Fibroblast of lung (primary cell): ENCODE measurements around the gene NCKAP5. TPM values are rescaled to one million over a fixed set of nuclear protein-coding genes. Genes with fewer than 3 reads are reported as not detected.

Experiments
- DNase-seq, 2 donors: peaks; one replicate each; pipeline versions ENCODE4 v3.0.0 to v3.0.0-alpha.2; 2010; ENCODE audit warnings: low read depth in 2 of 2
- H2AFZ ChIP-seq: 2 replicates; pipeline ENCODE4 v1.5.1; 2012; ENCODE audit warnings: low read length, control low read depth, inconsistent platforms
- H3K27ac ChIP-seq: 2 replicates; pipeline ENCODE4 v1.5.1; 2011; ENCODE audit warnings: low read length, control low read depth; ENCODE audit not compliant: insufficient read depth
- H3K27me3 ChIP-seq: 2 replicates; pipeline ENCODE4 v1.5.1; 2011; ENCODE audit warnings: mild to moderate bottlenecking, low read length; ENCODE audit not compliant: control insufficient read depth, insufficient read depth
- H3K36me3 ChIP-seq: 2 replicates; pipeline ENCODE4 v1.5.1; 2011; ENCODE audit warnings: low read length; ENCODE audit not compliant: control insufficient read depth, insufficient read depth
- H3K4me1 ChIP-seq: 2 replicates; pipeline ENCODE4 v1.5.1; 2011; ENCODE audit warnings: low read length; ENCODE audit not compliant: control insufficient read depth, insufficient read depth; ENCODE audit errors: extremely low read depth
- H3K4me2 ChIP-seq: 2 replicates; pipeline ENCODE4 v1.5.1; 2011; ENCODE audit warnings: low read length, control low read depth; ENCODE audit not compliant: insufficient read depth; ENCODE audit errors: extremely low read depth
- H3K4me3 ChIP-seq, 4 experiments: fragments of 200-600 bp in 1 of 4; sonication (generic) in 1 of 4; replicated peaks in 1 of 4; 2 replicates each; pipeline ENCODE4 v1.5.1; 2011 to 2016; ENCODE audit warnings: low read length in 4 of 4, low read depth in 3 of 4, mild to moderate bottlenecking in 3 of 4, control low read depth in 2 of 4, inconsistent platforms in 1 of 4, mixed read lengths in 1 of 4; ENCODE audit not compliant: insufficient read depth in 1 of 4; ENCODE audit errors: control extremely low read depth in 1 of 4
- H3K79me2 ChIP-seq: 2 replicates; pipeline ENCODE4 v1.5.1; 2012; ENCODE audit warnings: mild to moderate bottlenecking, low read length, inconsistent platforms; ENCODE audit not compliant: control insufficient read depth, insufficient read depth
- H3K9ac ChIP-seq: 2 replicates; pipeline ENCODE4 v1.5.1; 2011; ENCODE audit warnings: mild to moderate bottlenecking, low read length, control low read depth; ENCODE audit not compliant: insufficient read depth
- H3K9me3 ChIP-seq: 2 replicates; pipeline ENCODE4 v1.5.1; 2012; ENCODE audit warnings: low read depth, low read length; ENCODE audit not compliant: control insufficient read depth, insufficient read depth
- H4K20me1 ChIP-seq: 2 replicates; pipeline ENCODE4 v1.5.1; 2011; ENCODE audit warnings: low read length; ENCODE audit not compliant: control insufficient read depth, insufficient read depth; ENCODE audit errors: extremely low read depth
- CTCF ChIP-seq, 2 donors: IDR thresholded peaks in 1 of 2; conservative IDR thresholded peaks in 1 of 2; 1 replicate in 1 of 2; 2 replicates in 1 of 2; pipeline ENCODE4 v1.5.1; 2011 to 2012; ENCODE audit warnings: low read length in 2 of 2, control low read depth in 1 of 2, inconsistent platforms in 1 of 2, low read depth in 1 of 2, mild to moderate bottlenecking in 1 of 2
- EZH2 ChIP-seq: IDR thresholded peaks from 2 replicates; pipeline ENCODE4 v1.5.1; 2012; ENCODE audit warnings: low read length, control low read depth, mild to moderate bottlenecking; ENCODE audit errors: missing control alignments
- polyA plus RNA-seq, 2 donors: library from polyadenylated mRNA; depleted of rRNA in 1 of 2; stranded (reverse) in 1 of 2; unstranded in 1 of 2; fragments of >200 nt; gene quantifications; 2 replicates each; pipeline ENCODE4 v1.2.1, GENCODE V29; 2011 to 2012; ENCODE audit warnings: missing spikeins in 1 of 2
- total RNA-seq: library from RNA; depleted of rRNA; stranded (reverse); fragments of >200 nt; gene quantifications from 2 replicates; pipeline ENCODE4 v1.2.1, GENCODE V29; 2014

The NCKAP5 gene
- total and polyA plus RNA-seq, 2 donors (not counting 1 experiment from before 2014, with no cell fraction given), result 2.6 to 6.2 TPM

DNA sequence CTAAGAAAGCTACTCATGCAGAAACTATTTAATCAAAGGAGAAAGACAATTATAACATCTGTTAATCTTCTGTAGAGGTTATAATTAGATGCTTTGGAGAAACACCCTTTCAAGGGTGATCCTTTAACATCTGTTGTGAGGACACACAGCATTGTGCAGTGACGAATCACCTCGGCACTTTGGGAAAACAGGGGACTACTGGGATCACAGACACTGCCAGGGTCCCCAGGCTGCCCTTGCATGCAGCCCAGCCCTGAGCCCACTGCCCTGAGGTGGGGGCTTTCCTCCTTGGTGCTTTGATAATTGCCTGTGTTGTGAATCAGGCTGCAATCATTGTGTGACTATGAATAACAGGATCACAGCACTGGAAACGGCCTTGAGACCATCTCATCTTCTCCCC, 10.6 kb downstream of the NCKAP5 start:
- TF ChIP-seq CTCF (conservative IDR thresholded peaks at IDR 0.05 in 1 of 2, IDR thresholded peaks at IDR 0.05 in 1 of 2; ENCODE audit: low read depth in 1 of 2, low read length in 2 of 2) (no peak), EZH2 (no peak)
- H4K20me1 ChIP-seq, result no peaks in the 10 kb centered on the region
- no peak overlapping the region for H3K9ac ChIP-seq
- H3K4me3 ChIP-seq, result no peak overlapping the region
- H3K9me3 ChIP-seq, result no peaks in the 10 kb centered on the region
- DNase-seq, result no peak
- H3K79me2 ChIP-seq, result no peaks in the 10 kb centered on the region
- H3K36me3 ChIP-seq, result no peaks in the 10 kb centered on the region
- H3K4me2 ChIP-seq, result no peak overlapping the region
- no peak overlapping the region for H2AFZ ChIP-seq
- H3K4me1 ChIP-seq, result peaks cover 3% of the 10 kb centered on the region
- no peaks in the 10 kb centered on the region for H3K27me3 ChIP-seq
- H3K27ac ChIP-seq, result no peak overlapping the region

DNA sequence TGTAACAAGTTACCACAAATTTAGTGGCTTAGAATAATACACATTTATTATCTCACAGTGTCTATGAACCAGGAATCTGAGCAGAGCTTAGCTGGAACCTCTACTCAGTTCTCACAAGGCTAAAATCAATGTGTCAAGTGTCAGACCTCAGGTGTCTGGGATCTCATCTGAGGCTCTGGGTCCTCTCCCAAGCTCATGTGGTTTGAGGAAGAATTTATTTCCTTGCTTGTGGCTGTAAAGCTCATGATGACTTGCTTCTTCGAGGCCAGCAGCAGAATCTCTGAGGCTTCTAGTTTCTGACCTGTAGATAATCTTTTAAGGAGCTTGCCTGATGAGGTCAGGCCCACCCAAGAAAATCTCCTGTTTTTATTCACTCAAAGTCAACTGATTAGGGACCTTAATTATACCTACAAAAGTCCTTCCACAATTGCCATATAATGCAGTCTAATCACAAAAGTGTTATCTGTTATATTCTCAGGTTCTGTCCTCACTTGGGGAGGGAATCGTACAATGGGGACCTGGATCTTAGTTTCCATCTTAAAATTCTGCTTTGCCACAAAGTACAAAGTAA, 14.3 kb downstream of the NCKAP5 start:
- H3K4me2 ChIP-seq, result no peak overlapping the region
- no peak overlapping the region for H3K27ac ChIP-seq
- H3K9ac ChIP-seq, result no peak overlapping the region
- H2AFZ ChIP-seq, result no peak overlapping the region
- H3K36me3 ChIP-seq, result no peaks in the 10 kb centered on the region
- no peaks in the 10 kb centered on the region for H3K27me3 ChIP-seq
- H4K20me1 ChIP-seq, result no peaks in the 10 kb centered on the region
- no peaks in the 10 kb centered on the region for H3K79me2 ChIP-seq
- TF ChIP-seq CTCF (conservative IDR thresholded peaks at IDR 0.05 in 1 of 2, IDR thresholded peaks at IDR 0.05 in 1 of 2; ENCODE audit: low read depth in 1 of 2, low read length in 2 of 2), result no peak
- TF ChIP-seq EZH2, result no peak
- H3K4me1 ChIP-seq, result peaks cover 3% of the 10 kb centered on the region
- no peak overlapping the region for H3K4me3 ChIP-seq
- no peaks in the 10 kb centered on the region for H3K9me3 ChIP-seq
- peak in 1 of 2 donors; percentile 54 for DNase-seq

- Histone ChIP-seq H3K4me1 (peaks cover 3% of the 10 kb centered on the region), H3K36me3 (no peaks in the 10 kb centered on the region)
- TF ChIP-seq EZH2 (no peak), CTCF (conservative IDR thresholded peaks at IDR 0.05 in 1 of 2, IDR thresholded peaks at IDR 0.05 in 1 of 2; ENCODE audit: low read depth in 1 of 2, low read length in 2 of 2) (no peak)
Measured at GRCh38 chr2:133553251-133553650, 15.0 kb downstream of the NCKAP5 start.

More at GRCh38 chr2:133553251-133553650, 15.0 kb downstream of the NCKAP5 start:
- H3K9me3 ChIP-seq, result no peaks in the 10 kb centered on the region
- H3K79me2 ChIP-seq, result no peaks in the 10 kb centered on the region
- no peaks in the 10 kb centered on the region for H3K27me3 ChIP-seq
- no peak overlapping the region for H3K4me3 ChIP-seq
- peak in 1 of 2 donors; percentile 66 for DNase-seq
- H3K4me2 ChIP-seq, result no peak overlapping the region
- H4K20me1 ChIP-seq, result no peaks in the 10 kb centered on the region
- H3K27ac ChIP-seq, result no peak overlapping the region
- H2AFZ ChIP-seq, result no peak overlapping the region
- H3K9ac ChIP-seq, result no peak overlapping the region
